Heart left ventricle (tissue), 16 donors: ENCODE data around the gene PASK. TPM values are rescaled to one million over a fixed set of nuclear protein-coding genes. Genes with fewer than 3 reads are reported as not detected.

Experiments
- ATAC-seq, 4 donors: fragments of 200-7000 bp; cut with Tn5 transposase; one replicate each; pipeline ENCODE4 v1.9.1; 2020 to 2022; ENCODE audit warnings: moderate library complexity in 4 of 4, mild to moderate bottlenecking in 3 of 4, moderate number of reproducible peaks in 1 of 4
- DNase-seq, 5 donors: peaks; one replicate each; pipeline ENCODE4 v3.0.0-alpha.2; 2020
- H3K27ac ChIP-seq, 12 donors: fragments of 200-600 bp; sonication (generic) in 4 of 12; one replicate each; pipeline versions ENCODE4 v1.5.0 to v1.8.0; 2016 to 2022; ENCODE audit warnings: mild to moderate bottlenecking in 2 of 12
- H3K27me3 ChIP-seq, 9 donors: fragments of 200-600 bp; sonication (generic) in 2 of 9; one replicate each; pipeline versions ENCODE4 v1.5.1 to v1.8.0; 2016 to 2022; ENCODE audit warnings: mild to moderate bottlenecking in 3 of 9
- H3K36me3 ChIP-seq, 9 donors: fragments of 200-600 bp; sonication (generic) in 2 of 9; one replicate each; pipeline versions ENCODE4 v1.5.0 to v1.8.0; 2018 to 2022; ENCODE audit warnings: mild to moderate bottlenecking in 2 of 9
- H3K4me1 ChIP-seq, 12 donors: fragments of 200-600 bp; sonication (generic) in 4 of 12; one replicate each; pipeline versions ENCODE4 v1.5.0 to v1.8.0; 2016 to 2022; ENCODE audit warnings: mild to moderate bottlenecking in 3 of 12
- H3K4me3 ChIP-seq, 12 donors: fragments of 200-600 bp; sonication (generic) in 4 of 12; one replicate each; pipeline versions ENCODE4 v1.5.0 to v1.8.0; 2017 to 2022; ENCODE audit warnings: mild to moderate bottlenecking in 9 of 12, moderate library complexity in 4 of 12
- H3K9me3 ChIP-seq, 12 donors: fragments of 200-600 bp; sonication (generic) in 4 of 12; one replicate each; pipeline versions ENCODE4 v1.5.0 to v1.8.0; 2016 to 2022; ENCODE audit warnings: mild to moderate bottlenecking in 1 of 12
- POLR2A ChIP-seq, 2 donors: fragments of 450-650 bp; IDR thresholded peaks; one replicate each; pipeline ENCODE4 v1.6.1; 2017; ENCODE audit warnings: antibody characterized with exemption in 2 of 2, mild to moderate bottlenecking in 2 of 2, moderate library complexity in 2 of 2
- WGBS, 4 donors: extraction: QIAGEN DNeasy Blood & Tissue Kit in 2 of 4; methylation state at CpG; one replicate each; pipeline versions ENCODE4 v1.1.5 to v1.1.7; 2013 to 2018; 5-methylcytosine and 5-hydroxymethylcytosine counted together
- intact Hi-C, 10 donors: fragments of 100-400 bp; cut with DNase I; formaldehyde crosslinking; loops; one replicate each; pipeline versions ENCODE4 v1.11.1 to v1.14.2; 2022
- polyA plus RNA-seq, 2 donors: library from polyadenylated mRNA; stranded (reverse); fragments of 200-250 nt; gene quantifications; one replicate each; pipeline ENCODE4 v1.2.3, GENCODE V29; 2013
- total RNA-seq, 9 donors: library from RNA; depleted of rRNA in 2 of 9; stranded (reverse); fragments of >200 nt in 2 of 9; fragmentation: NEBNext Ultra II Directional in 3 of 9; extraction: Animal tissue kit (Norgen Biotek cat#: 25700) in 3 of 9; gene quantifications; one replicate each; pipeline versions ENCODE4 v1.1.0 to v1.2.4, GENCODE V29; 2016 to 2023
- TF ChIP-seq, protein P1 (sequence below), 12 donors: fragments of 200-600 bp; sonication (generic) in 4 of 12; IDR thresholded peaks; one replicate each; pipeline versions ENCODE4 v1.5.0 to v1.8.0; 2018 to 2022; ENCODE audit warnings: antibody characterized with exemption in 12 of 12, mild to moderate bottlenecking in 5 of 12
- donor health status: ischemic (EF 13 %, LVEDD 7.1; RV severe dilation, severe dysfunction).
- donor health status: healthy with polysubstance abuse.
- donor health status: DM: no; HTN: yes; CAD: no.
- donor health status: DM: no; HTN: no; CAD: no.
- donor health status: ischemic (EF 25% LVEDD 6.9; RV normal size, moderate dysfunction).
- donor health status: ischemic (EF 25% LVEDD 5.7; RV mildly dilated, moderate dysfunction).
- donor health status: healthy.
- donor health status: DM: yes; HTN: yes; CAD: no.
- donor health status: ischemic (EF 35%, LVEDD 5.7; RV mildly dilated, moderate dysfunction).
- donor health status: nonischemic (EF 11% LVEDD 7.7; RV severe dilation, severe dysfunction).
- donor health status: DM: yes; HTN: yes; CAD: no.
- donor health status: PGD.
- donor health status: ischemic (EF 29% LVEDD 5.4; RV normal size, mild dysfunction).
- donor health status: nonischemic (EF 23%, LVEDD 6.1; RV moderate dilation, normal function).

Gene PASK
- total and polyA plus RNA-seq, 11 donors, result 0.60 to 6.3 (median 1.6) TPM

DNA sequence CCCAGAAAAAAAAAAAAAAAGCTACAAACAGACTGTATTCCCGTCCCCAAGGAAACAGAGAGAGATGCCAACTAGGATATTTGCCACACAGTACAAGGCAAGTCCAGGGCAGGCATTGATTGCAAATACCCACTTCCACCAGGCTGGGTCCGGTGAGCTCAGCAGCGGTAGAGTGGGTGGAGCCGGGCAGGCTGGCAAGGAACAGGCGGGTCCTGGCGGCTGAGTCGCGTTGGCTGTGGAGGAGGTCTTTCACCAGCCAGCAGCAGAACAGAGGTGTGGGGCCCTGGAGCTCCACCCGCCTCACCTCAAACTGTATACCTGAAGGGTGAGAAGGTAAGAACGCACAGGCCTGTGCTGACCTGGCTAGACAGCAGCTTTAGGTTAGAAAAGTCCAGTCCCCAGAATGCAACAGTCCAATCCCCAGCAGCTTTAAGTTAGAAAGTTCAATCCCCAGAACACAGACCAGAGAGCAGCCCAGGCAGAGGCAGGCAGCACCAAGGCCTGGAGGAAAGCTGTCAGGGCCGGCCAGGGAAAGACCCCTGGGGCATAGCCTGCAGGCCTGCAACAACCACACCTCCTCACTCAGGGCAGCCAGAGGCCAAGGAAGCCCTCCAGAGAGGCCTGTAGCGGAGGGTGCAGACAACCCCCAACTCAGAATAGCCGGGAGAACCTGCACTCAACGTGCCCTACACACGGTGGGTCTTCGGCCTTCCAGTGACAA lies 25.3 kb downstream of the PASK start:
- H3K36me3 ChIP-seq, result peaks cover 0 to 3% (median 0%) of the 10 kb centered on the region in 9 donors
- H3K9me3 ChIP-seq, result peaks cover 0 to 5% (median 0%) of the 10 kb centered on the region in 12 donors
- WGBS, 4 donors, result 89 to 94% (median 92%) methylated on average over 15 to 16 of the region's 16 CpGs
- no peaks in the 10 kb centered on the region for H3K4me1 ChIP-seq
- intact Hi-C loops, result no loop called here
- ATAC-seq, result no peak
- no peak overlapping the region for H3K27ac ChIP-seq
- no peaks in the 10 kb centered on the region for H3K27me3 ChIP-seq
- TF ChIP-seq, protein P1, sequence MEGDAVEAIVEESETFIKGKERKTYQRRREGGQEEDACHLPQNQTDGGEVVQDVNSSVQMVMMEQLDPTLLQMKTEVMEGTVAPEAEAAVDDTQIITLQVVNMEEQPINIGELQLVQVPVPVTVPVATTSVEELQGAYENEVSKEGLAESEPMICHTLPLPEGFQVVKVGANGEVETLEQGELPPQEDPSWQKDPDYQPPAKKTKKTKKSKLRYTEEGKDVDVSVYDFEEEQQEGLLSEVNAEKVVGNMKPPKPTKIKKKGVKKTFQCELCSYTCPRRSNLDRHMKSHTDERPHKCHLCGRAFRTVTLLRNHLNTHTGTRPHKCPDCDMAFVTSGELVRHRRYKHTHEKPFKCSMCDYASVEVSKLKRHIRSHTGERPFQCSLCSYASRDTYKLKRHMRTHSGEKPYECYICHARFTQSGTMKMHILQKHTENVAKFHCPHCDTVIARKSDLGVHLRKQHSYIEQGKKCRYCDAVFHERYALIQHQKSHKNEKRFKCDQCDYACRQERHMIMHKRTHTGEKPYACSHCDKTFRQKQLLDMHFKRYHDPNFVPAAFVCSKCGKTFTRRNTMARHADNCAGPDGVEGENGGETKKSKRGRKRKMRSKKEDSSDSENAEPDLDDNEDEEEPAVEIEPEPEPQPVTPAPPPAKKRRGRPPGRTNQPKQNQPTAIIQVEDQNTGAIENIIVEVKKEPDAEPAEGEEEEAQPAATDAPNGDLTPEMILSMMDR (IDR thresholded peaks at IDR 0.05), result no peak
- no peak for TF ChIP-seq POLR2A (IDR thresholded peaks at IDR 0.05)
- H3K4me3 ChIP-seq, result no peak overlapping the region
- no peak for DNase-seq

DNA sequence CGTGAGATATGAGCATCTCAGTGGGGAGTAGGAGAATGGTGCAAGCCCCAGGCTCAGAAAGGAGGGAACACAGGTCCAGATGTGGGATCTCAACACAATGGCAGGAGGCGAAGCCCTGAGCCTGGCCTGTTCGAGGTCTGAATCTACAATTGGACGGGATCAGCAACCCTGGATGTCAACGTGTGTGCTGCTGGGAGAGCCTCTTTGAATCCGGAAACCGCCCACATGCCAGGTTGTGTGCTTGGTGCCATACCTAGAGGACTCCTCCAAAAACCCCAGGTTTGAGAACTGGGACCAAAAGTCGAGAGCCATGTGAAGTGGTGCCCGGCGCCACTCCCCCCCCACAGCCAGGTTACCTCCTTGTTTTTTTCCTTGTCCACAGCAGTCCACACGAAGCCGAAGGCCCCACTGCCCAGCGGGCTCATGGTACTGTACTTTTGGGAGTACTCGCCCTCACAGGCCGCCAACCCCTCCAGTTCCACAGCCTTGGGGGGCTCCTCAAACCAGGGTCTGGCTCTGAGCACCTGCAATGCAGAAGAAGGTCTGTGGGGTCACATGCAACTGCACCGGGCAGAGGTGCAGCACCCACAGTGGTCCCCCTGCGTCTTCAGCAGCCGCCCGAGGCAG lies 26.8 kb downstream of the PASK start:
- Histone ChIP-seq H3K4me1 (no peaks in the 10 kb centered on the region), H3K4me3 (no peak overlapping the region), H3K27me3 (no peaks in the 10 kb centered on the region), H3K36me3 (peaks cover 0 to 3% (median 0%) of the 10 kb centered on the region in 9 donors), H3K27ac (no peak overlapping the region), H3K9me3 (peaks cover 0 to 5% (median 0%) of the 10 kb centered on the region in 12 donors)
- no peak for DNase-seq
- ATAC-seq, result no peak
- intact Hi-C loops, result no loop called here
- 87 to 96% (median 95%) methylated on average over 19 of the region's 19 CpGs for WGBS, 4 donors
- no peak for TF ChIP-seq POLR2A (IDR thresholded peaks at IDR 0.05)
- TF ChIP-seq, protein P1 (IDR thresholded peaks at IDR 0.05), result no peak

DNA sequence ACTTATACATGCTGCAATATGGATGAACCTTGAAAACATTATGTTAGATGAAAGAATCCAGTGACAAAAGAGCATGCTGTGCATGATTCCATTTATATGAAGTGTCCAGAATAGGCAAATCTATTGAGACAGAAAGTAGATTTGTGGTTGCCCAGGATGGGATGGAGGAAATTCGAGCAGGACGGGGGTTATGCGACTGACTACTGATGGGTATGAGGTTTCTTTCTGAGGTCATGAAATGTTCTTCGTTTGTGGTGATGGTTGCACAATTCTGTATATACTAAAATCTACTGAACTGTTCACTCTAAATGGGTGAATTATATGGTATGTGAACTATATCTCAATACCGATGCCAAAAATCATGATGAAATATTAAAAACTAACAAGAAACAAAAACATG lies 28.3 kb downstream of the PASK start:
- peaks cover 0 to 3% (median 0%) of the 10 kb centered on the region in 9 donors for H3K36me3 ChIP-seq
- 92 to 97% (median 95%) methylated on average over 5 of the region's 5 CpGs for WGBS, 4 donors
- peaks cover 0 to 5% (median 0%) of the 10 kb centered on the region in 12 donors for H3K9me3 ChIP-seq
- H3K4me3 ChIP-seq, result no peak overlapping the region
- no peaks in the 10 kb centered on the region for H3K27me3 ChIP-seq
- DNase-seq (no peak), ATAC-seq (no peak)
- H3K27ac ChIP-seq, result no peak overlapping the region
- no peaks in the 10 kb centered on the region for H3K4me1 ChIP-seq
- intact Hi-C loops, result no loop called here
- no peak for TF ChIP-seq POLR2A (IDR thresholded peaks at IDR 0.05)
- TF ChIP-seq, protein P1 (IDR thresholded peaks at IDR 0.05), result no peak

DNA sequence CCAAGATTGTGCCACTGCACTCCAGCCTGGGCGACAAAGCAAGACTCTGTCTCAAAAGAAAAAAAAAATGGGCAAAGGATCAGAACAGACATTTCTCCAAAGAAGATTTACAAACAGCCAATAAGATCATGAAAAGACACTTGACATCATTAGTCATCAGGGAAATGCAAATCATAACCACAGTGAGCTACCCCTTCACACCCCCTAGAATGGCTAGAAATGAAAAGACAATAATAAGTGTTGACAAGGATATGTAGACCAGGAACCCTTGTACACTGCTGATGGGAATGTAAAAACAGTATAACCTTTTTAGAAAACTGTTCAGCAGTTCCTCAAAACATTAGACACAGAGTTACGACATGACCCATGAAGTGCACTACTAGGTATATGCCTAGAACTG lies 28.8 kb downstream of the PASK start:
- TF ChIP-seq, protein P1 (IDR thresholded peaks at IDR 0.05), result no peak
- TF ChIP-seq POLR2A (IDR thresholded peaks at IDR 0.05), result no peak
- 85 to 100% (median 96%) methylated on average over 2 of the region's 2 CpGs for WGBS, 4 donors
- Histone ChIP-seq H3K4me3 (no peak overlapping the region), H3K27ac (no peak overlapping the region), H3K4me1 (no peaks in the 10 kb centered on the region), H3K27me3 (no peaks in the 10 kb centered on the region), H3K9me3 (peaks cover 0 to 5% (median 0%) of the 10 kb centered on the region in 12 donors), H3K36me3 (peaks cover 0 to 3% (median 0%) of the 10 kb centered on the region in 9 donors)
- no peak for ATAC-seq
- intact Hi-C loops, result no loop called here
- DNase-seq, result no peak
